Astrocyte (in vitro differentiated cells and primary cell): Measurements from ENCODE around the gene DOLPP1. TPM values are rescaled to one million over a fixed set of nuclear protein-coding genes. Genes with fewer than 3 reads are reported as not detected.
"Not testable (repeated sequence)": the region's sequence is repeated elsewhere in the genome, so short reads cannot be mapped to it uniquely, and the experiment has no call there.

Source experiments
- DNase-seq: peaks from one replicate; pipeline ENCODE4 v3.0.0-alpha.2; 2010; ENCODE audit warnings: low read depth
- FAIRE-seq: peaks from 2 replicates; lab custom pipeline; 2011; peaks lifted over from hg19 to GRCh38; lab: Jason Lieb, UNC
- H2AFZ ChIP-seq: 2 replicates; pipeline ENCODE4 v1.6.0; 2012; ENCODE audit warnings: low read depth, low read length, inconsistent platforms
- H3K27ac ChIP-seq: 2 replicates; pipeline ENCODE4 v1.5.1; 2011; ENCODE audit warnings: low read depth, low read length, inconsistent platforms
- H3K27me3 ChIP-seq: 2 replicates; pipeline ENCODE4 v1.6.0; 2011; ENCODE audit warnings: low read length, inconsistent platforms; ENCODE audit not compliant: insufficient read depth
- H3K36me3 ChIP-seq: 2 replicates; pipeline ENCODE4 v1.5.1; 2011; ENCODE audit warnings: low read length, inconsistent platforms; ENCODE audit not compliant: insufficient read depth
- H3K4me1 ChIP-seq: 2 replicates; pipeline ENCODE4 v1.5.1; 2011; ENCODE audit warnings: low read length, inconsistent platforms; ENCODE audit not compliant: insufficient read depth
- H3K4me2 ChIP-seq: 2 replicates; pipeline ENCODE4 v1.6.0; 2012; ENCODE audit warnings: low read length, inconsistent platforms
- H3K4me3 ChIP-seq: 2 replicates; pipeline ENCODE4 v1.5.1; 2011; ENCODE audit warnings: low read depth, mild to moderate bottlenecking, low read length, inconsistent platforms; ENCODE audit not compliant: insufficient read depth
- H3K79me2 ChIP-seq: 2 replicates; pipeline ENCODE4 v1.6.0; 2012; ENCODE audit warnings: mild to moderate bottlenecking, low read length, inconsistent platforms; ENCODE audit not compliant: insufficient read depth
- H3K9ac ChIP-seq: 2 replicates; pipeline ENCODE4 v1.6.0; 2012; ENCODE audit warnings: mild to moderate bottlenecking, low read length, inconsistent platforms
- H3K9me3 ChIP-seq: 2 replicates; pipeline ENCODE4 v1.5.1; 2012; ENCODE audit warnings: low read depth, mild to moderate bottlenecking, low read length, inconsistent platforms; ENCODE audit not compliant: insufficient read depth
- H4K20me1 ChIP-seq: 2 replicates; pipeline ENCODE4 v1.6.0; 2012; ENCODE audit warnings: low read length, inconsistent platforms; ENCODE audit not compliant: insufficient read depth
- H3K27ac Mint-ChIP-seq: one replicate; pipeline ENCODE4 v1.8.0; 2021; ENCODE audit warnings: mild to moderate bottlenecking, mixed read lengths; ENCODE audit not compliant: unreplicated experiment
- H3K27me3 Mint-ChIP-seq: one replicate; pipeline ENCODE4 v1.8.0; 2021; ENCODE audit warnings: low read depth, mixed read lengths; ENCODE audit not compliant: unreplicated experiment
- H3K36me3 Mint-ChIP-seq: one replicate; pipeline ENCODE4 v1.8.0; 2021; ENCODE audit warnings: low read depth, mixed read lengths; ENCODE audit not compliant: unreplicated experiment
- H3K4me1 Mint-ChIP-seq: one replicate; pipeline ENCODE4 v1.8.0; 2021; ENCODE audit warnings: low read depth, mixed read lengths; ENCODE audit not compliant: unreplicated experiment
- H3K4me3 Mint-ChIP-seq: one replicate; pipeline ENCODE4 v1.8.0; 2021; ENCODE audit warnings: mild to moderate bottlenecking, moderate library complexity, mixed read lengths; ENCODE audit not compliant: unreplicated experiment
- H3K9me3 Mint-ChIP-seq: one replicate; pipeline ENCODE4 v1.8.0; 2021; ENCODE audit warnings: mild to moderate bottlenecking, mixed read lengths; ENCODE audit not compliant: unreplicated experiment
- CTCF ChIP-seq: IDR thresholded peaks from 2 replicates; pipeline ENCODE4 v1.5.1; 2011; ENCODE audit warnings: low read depth, mild to moderate bottlenecking, inconsistent platforms, low read length, moderate library complexity; ENCODE audit not compliant: insufficient read depth
- EZH2 ChIP-seq: IDR thresholded peaks from 2 replicates; pipeline ENCODE4 v1.6.1; 2012; ENCODE audit warnings: mild to moderate bottlenecking, low read length, inconsistent platforms; ENCODE audit not compliant: insufficient read depth
- total RNA-seq: library from RNA; stranded (reverse); gene quantifications from 2 replicates; pipeline ENCODE4 v1.2.1, GENCODE V29; 2021

The DOLPP1 gene
- total RNA-seq, 1 donor from 2014 or later: 17.9 TPM

DNA sequence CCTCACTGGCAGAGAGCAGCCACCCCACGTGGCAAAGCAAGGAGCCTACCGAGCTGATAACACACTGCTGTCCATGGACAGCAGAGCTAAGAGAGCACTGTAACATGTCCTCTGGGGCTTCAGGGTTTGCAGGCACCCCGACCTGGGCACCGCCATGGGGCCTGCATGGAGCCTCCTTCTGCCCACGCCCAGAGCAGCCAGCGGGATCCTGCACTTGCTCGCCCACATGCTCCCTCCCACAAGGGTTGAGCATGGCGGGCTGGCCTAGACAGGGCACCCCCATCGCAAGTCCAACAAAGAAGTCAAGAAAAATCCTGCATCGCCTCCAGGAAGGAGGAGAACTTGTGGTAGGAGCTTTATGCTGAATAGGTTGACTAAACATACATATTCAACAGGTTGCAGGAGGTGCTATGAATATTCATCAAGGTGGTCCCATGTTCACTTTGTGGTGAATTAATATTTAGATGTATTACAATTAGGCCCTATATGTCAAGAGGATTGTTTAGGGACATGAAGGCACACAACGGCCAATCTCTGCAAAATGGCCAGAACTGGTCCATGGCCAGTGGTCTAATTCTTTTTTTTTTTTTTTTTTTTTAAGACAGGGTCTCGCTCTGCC lies 48.3 kb upstream of the DOLPP1 start:
- H2AFZ ChIP-seq: no peak overlapping the region
- no peaks in the 10 kb centered on the region for H3K27me3 ChIP-seq
- TF ChIP-seq EZH2: no peak
- no peak for TF ChIP-seq CTCF
- H3K4me1 ChIP-seq: peaks cover 9% of the 10 kb centered on the region
- no peak overlapping the region for H3K9ac ChIP-seq
- Mint-ChIP-seq H3K4me3 (no peak overlapping the region), H3K27me3 (no peaks in the 10 kb centered on the region), H3K36me3 (no peaks in the 10 kb centered on the region), H3K4me1 (peaks cover 7% of the 10 kb centered on the region), H3K9me3 (no peaks in the 10 kb centered on the region), H3K27ac (no peak overlapping the region)
- peaks cover 5% of the 10 kb centered on the region for H4K20me1 ChIP-seq
- H3K27ac ChIP-seq: no peak overlapping the region
- DNase-seq (no peak), FAIRE-seq (no peak)
- H3K4me2 ChIP-seq: no peak overlapping the region
- no peak overlapping the region for H3K4me3 ChIP-seq
- H3K36me3 ChIP-seq: no peaks in the 10 kb centered on the region
- no peaks in the 10 kb centered on the region for H3K9me3 ChIP-seq
- H3K79me2 ChIP-seq: peaks cover 14% of the 10 kb centered on the region

DNA sequence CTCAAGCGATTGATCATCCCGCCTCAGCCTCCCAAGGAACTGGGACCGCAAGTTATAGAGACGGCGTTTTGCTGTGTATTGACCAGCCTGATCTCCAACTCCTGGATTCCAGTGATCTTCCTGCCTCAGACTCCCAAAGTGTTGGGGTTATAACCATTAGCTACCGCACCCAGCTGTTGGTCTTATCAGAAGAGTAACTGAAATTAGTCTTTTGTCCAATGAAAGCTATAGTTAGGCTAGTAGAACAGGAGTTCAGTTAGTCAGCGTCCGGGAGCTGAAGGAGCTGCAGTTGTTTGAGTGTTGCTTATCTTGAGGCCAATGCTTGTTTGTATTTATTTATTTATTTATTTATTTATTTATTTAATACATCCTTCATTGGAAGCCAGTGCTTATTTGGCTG lies 47.7 kb upstream of the DOLPP1 start:
- no peak for FAIRE-seq
- no peaks in the 10 kb centered on the region for H3K9me3 Mint-ChIP-seq
- TF ChIP-seq EZH2 (no peak), CTCF (no peak)

GRCh38 chr9:129035838-129036237 lies 45.1 kb upstream of the DOLPP1 start:
- H3K36me3 ChIP-seq, H3K27me3 ChIP-seq, H3K27ac ChIP-seq, H3K9me3 ChIP-seq, H3K27me3 Mint-ChIP-seq, FAIRE-seq, H3K36me3 Mint-ChIP-seq, DNase-seq, H3K9me3 Mint-ChIP-seq, H3K4me1 ChIP-seq: not testable (repeated sequence)
- H4K20me1 ChIP-seq: peaks cover 22% of the 10 kb centered on the region
- H3K4me1 Mint-ChIP-seq: peaks cover 15% of the 10 kb centered on the region
- H3K9ac ChIP-seq: peak overlapping the region; percentile 54
- peak overlapping the region; percentile 46 for H3K4me3 ChIP-seq
- peak overlapping the region; percentile 97 for H3K4me2 ChIP-seq
- peaks cover 26% of the 10 kb centered on the region for H3K79me2 ChIP-seq
- H3K27ac Mint-ChIP-seq: peak overlapping the region; percentile 69
- peak overlapping the region; percentile 93 for H3K4me3 Mint-ChIP-seq
- peak overlapping the region; percentile 90 for H2AFZ ChIP-seq

More for the DNA sequence above, 47.7 kb upstream of the DOLPP1 start:
- Histone ChIP-seq H3K4me3 (no peak overlapping the region), H2AFZ (no peak overlapping the region), H3K27me3 (no peaks in the 10 kb centered on the region), H3K9me3 (no peaks in the 10 kb centered on the region), H3K79me2 (peaks cover 17% of the 10 kb centered on the region), H4K20me1 (peaks cover 10% of the 10 kb centered on the region), H3K27ac (no peak overlapping the region), H3K4me1 (peaks cover 10% of the 10 kb centered on the region), H3K9ac (no peak overlapping the region), H3K4me2 (no peak overlapping the region), H3K36me3 (no peaks in the 10 kb centered on the region)
- Mint-ChIP-seq H3K27ac (no peak overlapping the region), H3K36me3 (no peaks in the 10 kb centered on the region), H3K27me3 (no peaks in the 10 kb centered on the region), H3K4me3 (no peak overlapping the region), H3K4me1 (peaks cover 12% of the 10 kb centered on the region)
- no peak for DNase-seq
